H9 (cell line): Measurements from ENCODE around the gene PKNOX2. TPM values are rescaled to one million over a fixed set of nuclear protein-coding genes. Genes with fewer than 3 reads are reported as not detected.

Source experiments
- DNase-seq: peaks from one replicate; pipeline ENCODE4 v3.0.0-alpha.2; 2017
- H2AFZ ChIP-seq: one replicate; pipeline ENCODE4 v1.6.1; 2013; ENCODE audit warnings: mild to moderate bottlenecking, low read length, control low read depth, moderate library complexity
- H2AK5ac ChIP-seq: 2 replicates; pipeline ENCODE4 v1.6.1; 2013; ENCODE audit warnings: low read length, control low read depth, mixed read lengths; ENCODE audit not compliant: insufficient read length
- H2BK120ac ChIP-seq: one replicate; pipeline ENCODE4 v1.6.1; 2013; ENCODE audit warnings: low read depth, mild to moderate bottlenecking, low read length, control low read depth, inconsistent platforms; ENCODE audit not compliant: poor library complexity, severe bottlenecking
- H2BK12ac ChIP-seq: 2 replicates; pipeline ENCODE4 v1.6.1; 2013; ENCODE audit warnings: low read length, control low read depth, mixed read lengths, low read depth; ENCODE audit not compliant: insufficient read length
- H2BK15ac ChIP-seq: 2 replicates; pipeline ENCODE4 v1.6.1; 2013; ENCODE audit warnings: low read depth, low read length, control low read depth
- H2BK20ac ChIP-seq: one replicate; pipeline ENCODE4 v1.6.1; 2013; ENCODE audit warnings: low read depth, mild to moderate bottlenecking, low read length, control low read depth, inconsistent platforms; ENCODE audit not compliant: poor library complexity, severe bottlenecking
- H2BK5ac ChIP-seq: 2 replicates; pipeline ENCODE4 v1.6.1; 2013; ENCODE audit warnings: low read length, control low read depth, mixed read lengths; ENCODE audit not compliant: insufficient read length
- H3K14ac ChIP-seq: 2 replicates; pipeline ENCODE4 v1.6.1; 2013; ENCODE audit warnings: low read length, control low read depth; ENCODE audit not compliant: insufficient read depth
- H3K18ac ChIP-seq: 2 replicates; pipeline ENCODE4 v1.6.1; 2013; ENCODE audit warnings: low read depth, mild to moderate bottlenecking, mixed read lengths, low read length, control low read depth; ENCODE audit not compliant: insufficient read length
- H3K23ac ChIP-seq: 2 replicates; pipeline ENCODE4 v1.6.1; 2013; ENCODE audit warnings: low read length, control low read depth, mixed read lengths, low read depth; ENCODE audit not compliant: insufficient read length
- H3K23me2 ChIP-seq: 2 replicates; pipeline ENCODE4 v1.6.1; 2013; ENCODE audit warnings: low read depth, mild to moderate bottlenecking, mixed read lengths, low read length, control low read depth; ENCODE audit not compliant: insufficient read length, poor library complexity, severe bottlenecking
- H3K27ac ChIP-seq: 2 replicates; pipeline ENCODE4 v1.5.1; 2013; ENCODE audit warnings: low read length, control low read depth, mixed read lengths, low read depth; ENCODE audit not compliant: insufficient read length
- H3K27me3 ChIP-seq: 2 replicates; pipeline ENCODE4 v1.6.1; 2013; ENCODE audit warnings: low read length, control low read depth, inconsistent platforms; ENCODE audit not compliant: insufficient read depth
- H3K4ac ChIP-seq: 2 replicates; pipeline ENCODE4 v1.6.1; 2013; ENCODE audit warnings: low read depth, mild to moderate bottlenecking, control low read depth, inconsistent platforms, low read length, moderate library complexity
- H3K4me1 ChIP-seq: 2 replicates; pipeline ENCODE4 v1.6.1; 2013; ENCODE audit warnings: low read length, control low read depth, inconsistent platforms; ENCODE audit not compliant: insufficient read depth
- H3K4me2 ChIP-seq: 2 replicates; pipeline ENCODE4 v1.6.1; 2013; ENCODE audit warnings: low read length, control low read depth, mixed read lengths; ENCODE audit not compliant: insufficient read length, insufficient read depth
- H3K56ac ChIP-seq: 2 replicates; pipeline ENCODE4 v1.6.1; 2013; ENCODE audit warnings: low read depth, mild to moderate bottlenecking, mixed read lengths, low read length, control low read depth; ENCODE audit not compliant: insufficient read length
- H3K79me1 ChIP-seq: 2 replicates; pipeline ENCODE4 v1.6.1; 2013; ENCODE audit warnings: low read depth, mild to moderate bottlenecking, moderate library complexity, low read length, control low read depth, inconsistent platforms; ENCODE audit not compliant: insufficient read depth, poor library complexity, severe bottlenecking
- H3K79me2 ChIP-seq: 2 replicates; pipeline ENCODE4 v1.6.1; 2013; ENCODE audit warnings: low read length, control low read depth, inconsistent platforms; ENCODE audit not compliant: insufficient read depth
- H3K9ac ChIP-seq: 2 replicates; pipeline ENCODE4 v1.6.1; 2013; ENCODE audit warnings: low read length, control low read depth, mixed read lengths; ENCODE audit not compliant: insufficient read length; ENCODE audit errors: extremely low read depth
- H3K9me3 ChIP-seq: one replicate; pipeline ENCODE4 v1.6.1; 2013; ENCODE audit warnings: low read depth, low read length, inconsistent platforms; ENCODE audit not compliant: control insufficient read depth
- H3T11ph ChIP-seq: one replicate; pipeline ENCODE4 v1.6.1; 2013; ENCODE audit warnings: mild to moderate bottlenecking, low read length, control low read depth, inconsistent platforms
- H4K20me1 ChIP-seq: one replicate; pipeline ENCODE4 v1.6.1; 2013; ENCODE audit not compliant: control insufficient read depth, insufficient read length, insufficient read depth
- H4K5ac ChIP-seq: 2 replicates; pipeline ENCODE4 v1.6.1; 2013; ENCODE audit warnings: low read depth, mild to moderate bottlenecking, mixed read lengths, low read length, control low read depth; ENCODE audit not compliant: insufficient read length
- H4K8ac ChIP-seq: replicated peaks from 2 replicates; pipeline ENCODE4 v1.6.1; 2013; ENCODE audit warnings: low read length, control low read depth, mixed read lengths, low read depth; ENCODE audit not compliant: insufficient read length
- H4K91ac ChIP-seq: 2 replicates; pipeline ENCODE4 v1.6.1; 2013; ENCODE audit warnings: low read depth, mild to moderate bottlenecking, moderate library complexity, mixed read lengths, low read length, control low read depth; ENCODE audit not compliant: insufficient read length
- H3K27ac Mint-ChIP-seq, 3 experiments: 2 replicates in 2 of 3; 3 replicates in 1 of 3; pipeline ENCODE4 v1.8.0; 2020 to 2021; ENCODE audit warnings: mixed read lengths in 3 of 3, mild to moderate bottlenecking in 1 of 3, moderate library complexity in 1 of 3
- H3K27me3 Mint-ChIP-seq: 2 replicates; pipeline ENCODE4 v1.8.0; 2021; ENCODE audit warnings: low read depth, mild to moderate bottlenecking, moderate library complexity, mixed read lengths
- H3K36me3 Mint-ChIP-seq, 3 experiments: 2 replicates in 2 of 3; 3 replicates in 1 of 3; pipeline ENCODE4 v1.8.0; 2020 to 2021; ENCODE audit warnings: low read depth in 3 of 3, mixed read lengths in 3 of 3; ENCODE audit not compliant: insufficient read depth in 1 of 3
- H3K4me1 Mint-ChIP-seq, 2 experiments: 2 replicates each; pipeline ENCODE4 v1.8.0; 2020; ENCODE audit warnings: mixed read lengths in 2 of 2
- H3K4me3 Mint-ChIP-seq, 2 experiments: 2 replicates in 1 of 2; 3 replicates in 1 of 2; pipeline ENCODE4 v1.8.0; 2020 to 2021; ENCODE audit warnings: mild to moderate bottlenecking in 2 of 2, mixed read lengths in 2 of 2, moderate library complexity in 1 of 2
- H3K9me3 Mint-ChIP-seq, 2 experiments: 2 replicates in 1 of 2; 3 replicates in 1 of 2; pipeline ENCODE4 v1.8.0; 2020; ENCODE audit warnings: mild to moderate bottlenecking in 2 of 2, mixed read lengths in 2 of 2, moderate library complexity in 1 of 2
- CTCF ChIP-seq: fragments of 200-600 bp; sonication (generic); conservative IDR thresholded peaks from 3 replicates; pipeline ENCODE4 v1.8.0; 2021; ENCODE audit warnings: antibody characterized with exemption, mild to moderate bottlenecking
- WGBS: extraction: QIAGEN DNeasy Blood & Tissue Kit; methylation state at CpG from one replicate; pipeline ENCODE4 v1.1.7; 2013; ENCODE audit warnings: missing lambda C conversion rate, low lambda C conversion rate, mixed read lengths; ENCODE audit not compliant: insufficient read length; ENCODE audit errors: extremely low coverage; 5-methylcytosine and 5-hydroxymethylcytosine counted together
- total RNA-seq: library from RNA; stranded (reverse); gene quantifications from 2 replicates; pipeline ENCODE4 v1.2.1, GENCODE V29; 2021

PKNOX2 gene
- total RNA-seq, 1 experiment from 2014 or later, result 1.3 TPM

GRCh38 chr11:125154378-125155099 lies 10.0 kb upstream of the PKNOX2 start:
- no peak overlapping the region for H4K91ac ChIP-seq
- H2BK20ac ChIP-seq, result no peak overlapping the region
- no peak for TF ChIP-seq CTCF
- no peak overlapping the region for H4K5ac ChIP-seq
- H2BK12ac ChIP-seq, result no peak overlapping the region
- no peaks in the 10 kb centered on the region for H3K23me2 ChIP-seq
- no peak overlapping the region for H2AFZ ChIP-seq
- no peaks in the 10 kb centered on the region for H3K79me2 ChIP-seq
- no peak overlapping the region for H3K18ac ChIP-seq
- no peak overlapping the region for H3K27ac ChIP-seq
- Mint-ChIP-seq H3K4me3 (no peak overlapping the region), H3K27ac (no peak overlapping the region), H3K4me1 (peaks cover 9 to 14% of the 10 kb centered on the region in 2 experiments), H3K27me3 (peaks cover 33% of the 10 kb centered on the region), H3K9me3 (peaks cover 0 to 6% of the 10 kb centered on the region in 2 experiments; a peak in 3 of 5 replicates), H3K36me3 (no peaks in the 10 kb centered on the region; a peak in 1 of 7 replicates)
- H4K20me1 ChIP-seq, result no peaks in the 10 kb centered on the region
- no peak overlapping the region for H2BK120ac ChIP-seq
- no peak overlapping the region for H3K4me2 ChIP-seq
- no peak overlapping the region for H2BK5ac ChIP-seq
- DNase-seq, result peak; percentile 9
- H2AK5ac ChIP-seq, result no peak overlapping the region
- WGBS, result no CpG with 5 or more reads among the region's 7 CpGs
- H4K8ac ChIP-seq, result no peak overlapping the region
- H3T11ph ChIP-seq, result no peak overlapping the region
- no peaks in the 10 kb centered on the region for H3K9me3 ChIP-seq
- no peaks in the 10 kb centered on the region for H3K4me1 ChIP-seq
- no peak overlapping the region for H3K14ac ChIP-seq
- no peak overlapping the region for H3K9ac ChIP-seq
- H3K79me1 ChIP-seq, result no peaks in the 10 kb centered on the region
- H3K4ac ChIP-seq, result no peak overlapping the region
- H3K56ac ChIP-seq, result no peak overlapping the region
- H3K27me3 ChIP-seq, result no peaks in the 10 kb centered on the region; the same call in 1 of the 2 replicates
- H2BK15ac ChIP-seq, result no peak overlapping the region
- no peak overlapping the region for H3K23ac ChIP-seq
